Measurements from ENCODE around the gene HKDC1. TPM values are rescaled to one million over a fixed set of nuclear protein-coding genes. Genes with fewer than 3 reads are reported as not detected.

The HKDC1 gene
- total RNA-seq, 1 donor from 2014 or later = not detected

DNA sequence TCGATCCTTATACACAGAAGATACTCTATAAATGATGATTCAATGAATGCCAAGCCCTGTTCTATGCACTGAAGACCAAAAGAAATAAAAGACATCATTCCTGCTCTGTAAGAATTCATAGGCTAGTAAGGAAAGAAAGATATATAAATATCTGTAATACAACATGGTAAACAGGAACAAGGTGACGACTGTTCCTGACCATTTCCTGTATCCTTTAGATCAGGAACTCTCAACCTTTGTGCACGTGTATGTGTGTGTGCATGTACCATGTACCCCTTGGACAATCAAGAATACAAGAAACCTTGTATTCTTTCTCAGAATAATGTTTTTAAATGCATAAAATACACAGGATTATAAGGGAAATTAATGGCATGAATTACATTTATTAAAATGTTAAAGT is 50.9 kb downstream of the HKDC1 start:
- H3K36me3 ChIP-seq = no peaks in the 10 kb centered on the region
- H3K4me3 ChIP-seq = no peak overlapping the region
- intact Hi-C loops (cut with DNase I) = no loop called here

GRCh38 chr10:69272624-69273023 is 52.5 kb downstream of the HKDC1 start:
- H3K4me3 ChIP-seq = no peak overlapping the region
- no peak overlapping the region for H3K27ac ChIP-seq
- no peaks in the 10 kb centered on the region for H3K36me3 ChIP-seq
- no peaks in the 10 kb centered on the region for H3K4me1 ChIP-seq
- no peaks in the 10 kb centered on the region for H3K27me3 ChIP-seq
- intact Hi-C loops (cut with DNase I) = no loop called here
- peaks cover 0 to 6% of the 10 kb centered on the region in 2 donors for H3K9me3 ChIP-seq
- DNase-seq (ENCODE audit: low spot score in 2 of 2) = no peak
- no peak for TF ChIP-seq CTCF (IDR thresholded peaks at IDR 0.05)

More for the DNA sequence above, 50.9 kb downstream of the HKDC1 start:
- Histone ChIP-seq H3K27me3 (no peaks in the 10 kb centered on the region), H3K4me1 (no peaks in the 10 kb centered on the region), H3K9me3 (peaks cover 0 to 6% of the 10 kb centered on the region in 2 donors), H3K27ac (no peak overlapping the region)
- TF ChIP-seq CTCF (IDR thresholded peaks at IDR 0.05) = no peak
- DNase-seq (ENCODE audit: low spot score in 2 of 2) = no peak

DNA sequence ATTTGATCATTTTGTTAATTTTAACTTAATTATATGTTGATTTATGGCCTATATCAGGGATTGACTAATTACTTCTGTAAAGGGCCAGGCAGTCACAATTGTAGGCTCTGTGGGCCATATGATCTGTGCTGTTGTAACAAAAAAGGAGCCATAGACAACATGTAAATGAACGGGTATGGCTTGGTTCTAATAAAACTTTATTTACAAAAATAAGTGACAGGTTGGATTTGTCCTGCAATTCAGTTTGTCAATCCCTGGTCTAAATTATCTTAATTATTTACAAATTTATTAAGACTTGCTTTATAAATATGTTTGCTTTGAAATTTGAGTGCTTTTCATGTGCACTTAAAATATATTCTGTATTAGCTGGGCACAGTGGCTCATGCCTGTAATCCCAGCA is 55.3 kb downstream of the HKDC1 start:
- no peaks in the 10 kb centered on the region for H3K27me3 ChIP-seq
- peaks cover 0 to 6% of the 10 kb centered on the region in 2 donors for H3K9me3 ChIP-seq
- H3K4me1 ChIP-seq = peaks cover 4 to 5% of the 10 kb centered on the region in 2 donors
- H3K4me3 ChIP-seq = no peak overlapping the region
- intact Hi-C loops (cut with DNase I) = no loop called here
- DNase-seq (ENCODE audit: low spot score in 2 of 2) = no peak
- no peaks in the 10 kb centered on the region for H3K36me3 ChIP-seq
- no peak for TF ChIP-seq CTCF (IDR thresholded peaks at IDR 0.05)
- no peak overlapping the region for H3K27ac ChIP-seq

DNA sequence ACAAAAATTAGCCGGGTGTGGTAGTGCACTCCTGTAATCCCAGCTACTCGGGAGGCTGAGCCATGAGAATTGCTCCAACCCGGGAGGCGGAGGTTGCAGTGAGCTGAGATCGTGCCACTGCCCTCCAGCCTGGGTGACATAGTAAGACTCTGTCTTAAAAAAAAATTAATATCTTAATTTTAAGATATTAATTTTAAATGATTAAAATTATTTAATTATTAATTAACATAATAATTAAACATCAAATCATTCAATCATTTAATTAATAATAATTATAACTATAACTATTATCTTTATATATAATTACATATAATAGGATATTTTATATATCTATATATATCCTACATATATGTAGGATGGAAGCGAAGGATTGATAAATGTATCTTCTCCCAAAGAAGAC is 56.4 kb downstream of the HKDC1 start:
- Histone ChIP-seq H3K27ac (no peak overlapping the region), H3K4me3 (no peak overlapping the region), H3K36me3 (no peaks in the 10 kb centered on the region), H3K9me3 (peaks cover 0 to 6% of the 10 kb centered on the region in 2 donors), H3K4me1 (peaks cover 4 to 5% of the 10 kb centered on the region in 2 donors), H3K27me3 (no peaks in the 10 kb centered on the region)
- intact Hi-C loops (cut with DNase I) = no loop called here
- no peak for DNase-seq (ENCODE audit: low spot score in 2 of 2)
- TF ChIP-seq CTCF (IDR thresholded peaks at IDR 0.05) = no peak

DNA sequence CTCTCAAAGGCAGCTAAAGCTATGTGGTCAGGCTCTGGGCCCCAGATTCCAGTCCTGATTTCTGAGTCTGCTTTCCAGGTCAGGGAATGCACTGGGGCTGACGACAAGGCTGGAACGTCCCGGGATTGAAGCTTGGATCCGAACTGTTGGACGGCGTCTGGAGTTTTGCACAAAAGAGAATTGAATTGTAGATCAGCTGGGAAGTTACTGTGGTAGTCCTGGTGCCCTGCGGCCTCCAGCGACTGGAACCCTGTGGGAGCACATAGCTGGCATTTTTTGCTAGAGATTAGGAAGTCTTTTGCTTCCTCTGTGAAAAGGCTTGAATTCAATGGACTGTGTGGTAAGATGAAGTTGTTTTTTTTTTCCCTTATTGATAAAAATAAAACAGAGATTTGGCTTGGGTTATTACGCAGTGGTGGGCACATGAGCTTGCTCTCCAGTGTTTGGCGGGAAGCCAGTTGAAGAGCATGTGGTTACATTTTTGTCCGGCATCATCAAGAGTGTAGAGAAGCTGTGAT is 58.4 kb downstream of the HKDC1 start, which contains the start of gene HK1:
TSS of gene HK1 (plus strand) at position 51 of the 518 bp plus-strand sequence.
- H3K4me3 ChIP-seq = no peak within 1 kb of the TSS
- H3K4me1 ChIP-seq = peaks cover 4 to 5% of the 10 kb centered on the region in 2 donors
- no peaks in the 10 kb centered on the region for H3K9me3 ChIP-seq
- no peak for TF ChIP-seq CTCF (IDR thresholded peaks at IDR 0.05)
- DNase-seq (ENCODE audit: low spot score in 2 of 2) = no peak
- peak within 1 kb of the TSS; percentile 60 to 71 for H3K27ac ChIP-seq
- H3K36me3 ChIP-seq = no peaks in the 10 kb centered on the region
- intact Hi-C loops (cut with DNase I) = no loop called here
- H3K27me3 ChIP-seq = no peaks in the 10 kb centered on the region

GRCh38 chr10:69279110-69279509 is 59.0 kb downstream of the HKDC1 start:
- peak overlapping the region; percentile 60 to 71 for H3K27ac ChIP-seq
- no peak for DNase-seq (ENCODE audit: low spot score in 2 of 2)
- H3K27me3 ChIP-seq = no peaks in the 10 kb centered on the region
- no peak for TF ChIP-seq CTCF (IDR thresholded peaks at IDR 0.05)
- peaks cover 4 to 5% of the 10 kb centered on the region in 2 donors for H3K4me1 ChIP-seq
- no peaks in the 10 kb centered on the region for H3K36me3 ChIP-seq
- H3K9me3 ChIP-seq = no peaks in the 10 kb centered on the region
- intact Hi-C loops (cut with DNase I) = no loop called here
- no peak overlapping the region for H3K4me3 ChIP-seq

All from ascending aorta (tissue), 2 donors.